ENCODE data around the gene TAS1R3.

TAS1R3 gene

GRCh38 chr1:1295154-1295923, 35.7 kb upstream of the TAS1R3 start:
- DNase-seq = no peak

- DNase-seq = no peak
These were observed 34.7 kb upstream of the TAS1R3 start for GRCh38 chr1:1296070-1297061.

GRCh38 chr1:1297802-1298424, 33.2 kb upstream of the TAS1R3 start:
- no peak for DNase-seq

- DNase-seq = no peak
These were observed 32.0 kb upstream of the TAS1R3 start for GRCh38 chr1:1298861-1299685.

- peak; percentile 15 for DNase-seq
These were observed 31.3 kb upstream of the TAS1R3 start for GRCh38 chr1:1299686-1300351.

GRCh38 chr1:1300352-1300739, 30.7 kb upstream of the TAS1R3 start:
- DNase-seq = no peak

- DNase-seq = no peak
These were observed 29.1 kb upstream of the TAS1R3 start for GRCh38 chr1:1302006-1302430.

- no peak for DNase-seq
These were observed 28.1 kb upstream of the TAS1R3 start for GRCh38 chr1:1302951-1303509.

GRCh38 chr1:1303736-1304135, 27.3 kb upstream of the TAS1R3 start:
- DNase-seq = no peak

GRCh38 chr1:1304331-1305299, 26.5 kb upstream of the TAS1R3 start:
- peak; percentile 39 for DNase-seq

GRCh38 chr1:1305300-1306069, 25.6 kb upstream of the TAS1R3 start:
- peak; percentile 86 for DNase-seq

- peak; percentile 45 for DNase-seq
These were observed 24.9 kb upstream of the TAS1R3 start for GRCh38 chr1:1306070-1306660.

- DNase-seq = no peak
These were observed 24.3 kb upstream of the TAS1R3 start for GRCh38 chr1:1306661-1307260.

GRCh38 chr1:1307261-1307922, 23.7 kb upstream of the TAS1R3 start:
- no peak for DNase-seq

GRCh38 chr1:1307923-1308755, 22.9 kb upstream of the TAS1R3 start, which contains the start of the genes ACAP3 and PUSL1:
TSS of gene ACAP3 (minus strand) at chr1:1307930. CDS start at chr1:1307815, 115 bp downstream.
TSS of gene PUSL1 (plus strand) at chr1:1308597. CDS start at chr1:1308644, 47 bp downstream.
- DNase-seq = peak; percentile 92

GRCh38 chr1:1308756-1309250, 22.3 kb upstream of the TAS1R3 start:
- no peak for DNase-seq

Data from hematopoietic multipotent progenitor cell treated with erythropoietin and hydrocortisone succinate and interleukin-3 and kit ligand, for 8 days (in vitro differentiated cells).